ENCODE results near the gene NACC1. TPM values are rescaled to one million over a fixed set of nuclear protein-coding genes. Genes with fewer than 3 reads are reported as not detected.
A peak's percentile ranks its signal among the peaks of the same experiment; 100 is the strongest.
"Not testable (repeated sequence)": the region's sequence is repeated elsewhere in the genome, so short reads cannot be mapped to it uniquely, and the experiment has no call there.

The NACC1 gene
- total RNA-seq, 1 donor from 2014 or later, result 66.1 TPM

- TF ChIP-seq, protein P1, sequence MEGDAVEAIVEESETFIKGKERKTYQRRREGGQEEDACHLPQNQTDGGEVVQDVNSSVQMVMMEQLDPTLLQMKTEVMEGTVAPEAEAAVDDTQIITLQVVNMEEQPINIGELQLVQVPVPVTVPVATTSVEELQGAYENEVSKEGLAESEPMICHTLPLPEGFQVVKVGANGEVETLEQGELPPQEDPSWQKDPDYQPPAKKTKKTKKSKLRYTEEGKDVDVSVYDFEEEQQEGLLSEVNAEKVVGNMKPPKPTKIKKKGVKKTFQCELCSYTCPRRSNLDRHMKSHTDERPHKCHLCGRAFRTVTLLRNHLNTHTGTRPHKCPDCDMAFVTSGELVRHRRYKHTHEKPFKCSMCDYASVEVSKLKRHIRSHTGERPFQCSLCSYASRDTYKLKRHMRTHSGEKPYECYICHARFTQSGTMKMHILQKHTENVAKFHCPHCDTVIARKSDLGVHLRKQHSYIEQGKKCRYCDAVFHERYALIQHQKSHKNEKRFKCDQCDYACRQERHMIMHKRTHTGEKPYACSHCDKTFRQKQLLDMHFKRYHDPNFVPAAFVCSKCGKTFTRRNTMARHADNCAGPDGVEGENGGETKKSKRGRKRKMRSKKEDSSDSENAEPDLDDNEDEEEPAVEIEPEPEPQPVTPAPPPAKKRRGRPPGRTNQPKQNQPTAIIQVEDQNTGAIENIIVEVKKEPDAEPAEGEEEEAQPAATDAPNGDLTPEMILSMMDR (IDR thresholded peaks at IDR 0.05; ENCODE audit: insufficient read depth, low read length, poor library complexity, severe bottlenecking), result no peak
- Histone ChIP-seq H3K4me3 (ENCODE audit: low read depth, low read length) (no peak overlapping the region), H3K36me3 (ENCODE audit: control insufficient read depth, insufficient read depth, low read length) (no peaks in the 10 kb centered on the region), H3K27me3 (ENCODE audit: control insufficient read depth, insufficient read depth, low read length) (no peaks in the 10 kb centered on the region)
- no peak for DNase-seq (ENCODE audit: low read depth)
These were observed 42.5 kb downstream of the NACC1 start for GRCh38 chr19:13160557-13160956.

DNA sequence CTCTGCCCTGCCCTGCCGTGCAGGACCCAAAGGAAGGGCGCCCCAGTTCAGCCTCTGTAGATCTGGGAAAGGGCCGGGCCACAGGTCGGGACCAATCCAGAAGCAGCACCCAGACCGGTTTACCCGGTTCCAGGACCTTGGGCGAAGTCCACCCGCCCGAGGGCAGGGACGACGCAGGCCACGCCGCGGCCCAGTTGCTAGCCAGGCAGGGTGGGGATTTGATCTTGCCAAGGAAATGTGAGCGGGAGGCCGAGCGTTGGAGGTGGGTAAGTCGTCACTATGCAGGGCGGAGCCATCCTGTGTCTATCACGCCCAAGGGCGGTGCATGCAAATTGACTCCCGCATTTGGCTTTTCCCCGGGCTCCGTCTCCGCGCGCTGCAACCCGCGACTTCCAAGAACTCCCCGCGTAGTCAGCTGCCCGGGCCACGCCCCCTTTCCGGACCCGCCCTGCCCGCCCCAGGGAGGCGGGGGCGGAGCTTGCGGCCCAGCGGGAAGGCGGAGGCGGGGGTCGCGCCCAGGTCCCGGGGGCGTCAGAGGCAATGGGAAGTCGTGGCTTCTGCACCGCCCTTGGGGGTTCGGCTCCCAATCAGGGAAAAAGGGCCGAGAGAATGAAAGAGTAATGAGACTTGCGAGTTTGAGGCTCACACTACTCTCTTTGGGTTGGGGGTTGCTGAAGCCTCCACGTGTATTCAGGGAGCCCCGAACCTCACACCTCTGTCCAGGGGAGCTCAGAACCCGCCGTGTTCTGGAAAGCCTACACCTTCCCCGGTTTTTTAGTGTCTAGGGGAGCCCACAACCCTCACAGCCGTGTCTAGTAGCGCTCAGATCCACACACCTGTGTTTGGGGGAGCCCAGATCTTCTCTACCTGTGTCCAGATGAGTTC, 44.9 kb downstream of the NACC1 start:
- Histone ChIP-seq H3K36me3 (ENCODE audit: control insufficient read depth, insufficient read depth, low read length) (no peaks in the 10 kb centered on the region), H3K4me3 (ENCODE audit: low read depth, low read length) (peak overlapping the region; percentile 24), H3K27me3 (ENCODE audit: control insufficient read depth, insufficient read depth, low read length) (no peaks in the 10 kb centered on the region)
- TF ChIP-seq, protein P1 (IDR thresholded peaks at IDR 0.05; ENCODE audit: insufficient read depth, low read length, poor library complexity, severe bottlenecking), result no peak
- DNase-seq (ENCODE audit: low read depth), result peak; percentile 95

DNA sequence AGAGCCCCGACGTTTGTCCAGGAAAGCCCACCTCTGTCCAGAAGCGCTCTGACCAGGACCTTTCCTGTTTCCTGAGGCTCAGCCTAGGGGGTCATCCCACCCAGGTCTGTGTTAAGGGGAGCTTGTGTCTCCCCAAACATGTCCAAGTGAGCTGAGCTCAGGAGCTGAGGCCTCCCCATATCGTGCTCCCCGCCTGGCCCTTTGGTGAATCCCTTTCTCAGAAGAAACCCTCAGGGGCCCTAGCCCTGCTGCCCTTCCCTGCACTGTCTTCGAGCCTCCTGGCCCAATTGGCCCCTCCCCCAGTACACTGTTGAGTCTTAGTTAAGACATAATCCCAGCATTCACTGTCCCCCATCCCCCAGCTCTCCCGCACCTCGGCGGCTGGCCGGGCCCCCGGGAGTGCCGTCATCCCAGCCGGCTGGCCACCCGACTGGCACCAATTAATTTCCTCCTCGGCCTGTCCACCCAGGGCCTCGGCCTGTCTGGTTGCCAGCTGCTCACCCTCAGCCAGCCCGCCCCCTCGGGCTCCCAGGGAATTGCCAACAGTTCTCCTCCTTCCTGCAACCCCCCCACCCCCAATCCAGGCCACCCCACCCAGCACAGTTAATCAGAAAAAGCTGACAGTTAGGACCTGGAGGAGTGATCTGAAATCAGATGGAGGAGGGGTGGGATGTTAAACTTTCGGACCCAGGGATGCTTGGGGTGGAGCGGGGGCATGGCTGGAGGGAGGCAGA, 45.7 kb downstream of the NACC1 start:
- H3K27me3 ChIP-seq (ENCODE audit: control insufficient read depth, insufficient read depth, low read length), result no peaks in the 10 kb centered on the region
- H3K4me3 ChIP-seq (ENCODE audit: low read depth, low read length), result peak overlapping the region; percentile 13
- TF ChIP-seq, protein P1 (IDR thresholded peaks at IDR 0.05; ENCODE audit: insufficient read depth, low read length, poor library complexity, severe bottlenecking), result no peak
- H3K36me3 ChIP-seq (ENCODE audit: control insufficient read depth, insufficient read depth, low read length), result no peaks in the 10 kb centered on the region
- DNase-seq (ENCODE audit: low read depth), result no peak

- TF ChIP-seq, protein P1 (IDR thresholded peaks at IDR 0.05; ENCODE audit: insufficient read depth, low read length, poor library complexity, severe bottlenecking), result no peak
- DNase-seq (ENCODE audit: low read depth), result no peak
These were observed 46.5 kb downstream of the NACC1 start for GRCh38 chr19:13164343-13165161.

GRCh38 chr19:13165162-13165997, 47.3 kb downstream of the NACC1 start:
- H3K27me3 ChIP-seq (ENCODE audit: control insufficient read depth, insufficient read depth, low read length), result no peaks in the 10 kb centered on the region
- no peak for DNase-seq (ENCODE audit: low read depth)
- TF ChIP-seq, protein P1 (IDR thresholded peaks at IDR 0.05; ENCODE audit: insufficient read depth, low read length, poor library complexity, severe bottlenecking), result no peak
- H3K36me3 ChIP-seq (ENCODE audit: control insufficient read depth, insufficient read depth, low read length), result no peaks in the 10 kb centered on the region
- H3K4me3 ChIP-seq (ENCODE audit: low read depth, low read length), result no peak overlapping the region

More at GRCh38 chr19:13164343-13165161, 46.5 kb downstream of the NACC1 start:
- no peaks in the 10 kb centered on the region for H3K36me3 ChIP-seq (ENCODE audit: control insufficient read depth, insufficient read depth, low read length)
- no peaks in the 10 kb centered on the region for H3K27me3 ChIP-seq (ENCODE audit: control insufficient read depth, insufficient read depth, low read length)
- peak overlapping the region; percentile 13 for H3K4me3 ChIP-seq (ENCODE audit: low read depth, low read length)

DNA sequence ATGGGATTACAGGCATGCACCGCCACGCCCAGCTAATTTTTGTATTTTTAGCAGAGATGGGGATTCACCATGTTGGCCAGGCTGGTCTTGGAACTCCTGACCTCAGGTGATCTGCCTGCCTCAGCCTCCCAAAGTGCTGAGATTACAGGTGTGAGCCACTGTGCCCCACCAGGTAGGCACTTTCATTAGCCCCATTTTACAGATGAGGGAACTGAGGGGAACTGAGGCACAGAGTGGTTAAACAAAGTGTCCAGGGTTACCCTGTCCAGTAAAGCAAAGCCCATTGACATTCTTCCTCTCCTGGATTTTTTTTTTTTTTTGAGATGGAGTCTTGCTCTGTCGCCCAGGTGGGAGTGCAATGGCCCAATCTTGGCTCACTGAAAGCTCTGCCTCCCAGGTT, 48.1 kb downstream of the NACC1 start:
- H3K36me3 ChIP-seq (ENCODE audit: control insufficient read depth, insufficient read depth, low read length), result not testable (repeated sequence)

More for the DNA sequence above, 48.1 kb downstream of the NACC1 start:
- H3K27me3 ChIP-seq (ENCODE audit: control insufficient read depth, insufficient read depth, low read length); DNase-seq (ENCODE audit: low read depth); H3K4me3 ChIP-seq (ENCODE audit: low read depth, low read length): not testable (repeated sequence)
